ENCODE results near the gene RNPEPL1. TPM values are rescaled to one million over a fixed set of nuclear protein-coding genes. Genes with fewer than 3 reads are reported as not detected.

The RNPEPL1 gene
- total and polyA plus RNA-seq, 8 donors = 20.9 to 99.2 (median 27.8) TPM

DNA sequence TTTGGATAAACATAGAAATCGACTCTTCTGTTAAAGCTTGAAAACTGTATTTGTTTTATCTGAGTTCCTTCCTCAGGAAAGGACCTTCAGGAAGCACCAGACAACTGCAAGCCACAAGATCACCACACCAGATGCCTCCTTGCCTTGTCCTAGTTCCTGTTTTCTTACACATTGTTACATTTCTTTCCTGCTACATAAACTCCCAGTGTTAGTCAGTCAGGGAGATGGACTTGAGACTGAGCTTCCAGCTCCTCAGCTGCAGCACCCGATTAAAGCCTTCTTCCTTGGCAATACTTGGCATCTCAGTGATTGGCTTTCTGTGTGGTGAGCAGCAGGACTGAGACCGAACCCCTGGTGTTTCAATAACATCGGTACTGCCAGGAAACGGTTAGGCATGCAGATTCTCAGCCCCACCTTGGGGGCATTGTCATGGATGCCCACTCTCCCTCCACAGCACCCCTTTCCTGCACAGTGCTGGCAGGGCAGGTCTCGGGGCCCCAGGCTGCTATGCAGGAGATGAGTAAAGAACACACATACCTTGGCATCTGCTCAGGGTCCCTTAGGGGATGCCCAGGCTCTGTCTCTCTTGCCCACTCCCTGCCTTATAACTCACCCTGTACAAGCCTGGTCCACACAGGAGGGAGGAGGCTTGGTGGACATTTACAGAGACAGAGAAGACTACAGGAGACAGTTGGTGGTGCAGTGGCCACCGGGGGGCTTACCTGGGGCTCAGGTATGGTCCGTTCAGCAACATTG, 43.1 kb upstream of the RNPEPL1 start:
- H3K9me3 ChIP-seq = peaks cover 0 to 41% of the 10 kb centered on the region in 2 donors
- peaks cover 0 to 67% of the 10 kb centered on the region in 2 donors for H3K36me3 ChIP-seq
- intact Hi-C loops (cut with DNase I) = no loop called here
- DNase-seq (no peak), ATAC-seq (no peak)
- no peak overlapping the region for H3K27ac ChIP-seq
- H3K27me3 ChIP-seq = peaks cover 0 to 10% of the 10 kb centered on the region in 2 donors
- H3K4me3 ChIP-seq = no peak overlapping the region
- TF ChIP-seq, protein P1, sequence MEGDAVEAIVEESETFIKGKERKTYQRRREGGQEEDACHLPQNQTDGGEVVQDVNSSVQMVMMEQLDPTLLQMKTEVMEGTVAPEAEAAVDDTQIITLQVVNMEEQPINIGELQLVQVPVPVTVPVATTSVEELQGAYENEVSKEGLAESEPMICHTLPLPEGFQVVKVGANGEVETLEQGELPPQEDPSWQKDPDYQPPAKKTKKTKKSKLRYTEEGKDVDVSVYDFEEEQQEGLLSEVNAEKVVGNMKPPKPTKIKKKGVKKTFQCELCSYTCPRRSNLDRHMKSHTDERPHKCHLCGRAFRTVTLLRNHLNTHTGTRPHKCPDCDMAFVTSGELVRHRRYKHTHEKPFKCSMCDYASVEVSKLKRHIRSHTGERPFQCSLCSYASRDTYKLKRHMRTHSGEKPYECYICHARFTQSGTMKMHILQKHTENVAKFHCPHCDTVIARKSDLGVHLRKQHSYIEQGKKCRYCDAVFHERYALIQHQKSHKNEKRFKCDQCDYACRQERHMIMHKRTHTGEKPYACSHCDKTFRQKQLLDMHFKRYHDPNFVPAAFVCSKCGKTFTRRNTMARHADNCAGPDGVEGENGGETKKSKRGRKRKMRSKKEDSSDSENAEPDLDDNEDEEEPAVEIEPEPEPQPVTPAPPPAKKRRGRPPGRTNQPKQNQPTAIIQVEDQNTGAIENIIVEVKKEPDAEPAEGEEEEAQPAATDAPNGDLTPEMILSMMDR (IDR thresholded peaks at IDR 0.05) = no peak
- H3K4me1 ChIP-seq = peaks cover 0 to 3% of the 10 kb centered on the region in 2 donors

DNA sequence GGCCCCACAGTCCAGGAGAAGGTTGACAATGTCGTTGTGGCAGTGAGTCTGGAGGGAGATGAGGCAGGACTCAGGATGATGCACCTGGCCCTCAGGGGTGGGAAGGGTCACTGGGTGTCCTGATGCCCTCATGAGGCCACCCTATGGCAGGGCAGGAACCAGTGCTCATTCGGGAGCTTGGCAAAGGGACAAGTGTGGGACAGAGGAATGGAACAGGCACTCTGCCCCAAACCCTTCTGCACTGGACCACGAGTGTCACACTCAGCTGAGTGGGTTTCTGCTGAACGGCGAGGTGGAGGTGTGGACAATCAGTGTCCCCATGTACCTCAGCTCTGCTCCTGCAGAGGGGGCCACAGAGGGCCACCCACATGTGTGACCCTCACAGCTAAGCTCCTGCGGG, 42.5 kb upstream of the RNPEPL1 start:
- Histone ChIP-seq H3K36me3 (peaks cover 0 to 73% of the 10 kb centered on the region in 2 donors), H3K27ac (no peak overlapping the region), H3K27me3 (peaks cover 0 to 3% of the 10 kb centered on the region in 2 donors), H3K9me3 (peaks cover 0 to 45% of the 10 kb centered on the region in 2 donors), H3K4me3 (no peak overlapping the region), H3K4me1 (no peaks in the 10 kb centered on the region)
- intact Hi-C loops (cut with DNase I) = no loop called here
- TF ChIP-seq, protein P1 (IDR thresholded peaks at IDR 0.05) = no peak
- no peak for ATAC-seq
- no peak for DNase-seq

DNA sequence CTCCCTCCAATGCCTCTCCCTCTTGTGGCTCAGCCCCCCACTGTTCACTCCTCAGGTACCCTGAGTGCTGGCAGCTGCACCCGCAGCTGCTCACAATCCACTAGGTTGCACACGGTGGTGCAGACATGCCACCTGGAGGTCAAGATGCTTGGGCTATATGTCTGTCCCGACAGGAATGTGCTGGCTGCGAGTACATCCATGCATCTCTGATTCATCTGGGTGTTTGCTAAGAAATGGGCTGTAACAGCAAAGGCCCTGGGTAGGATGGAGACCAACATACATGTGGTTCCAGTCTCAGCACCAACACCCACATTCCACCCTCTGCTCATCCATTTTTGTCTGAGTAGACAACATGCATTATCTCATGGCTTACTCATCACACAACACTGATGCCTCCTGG, 41.8 kb upstream of the RNPEPL1 start:
- peaks cover 0 to 80% of the 10 kb centered on the region in 2 donors for H3K36me3 ChIP-seq
- H3K4me3 ChIP-seq = no peak overlapping the region
- peaks cover 0 to 52% of the 10 kb centered on the region in 2 donors for H3K9me3 ChIP-seq
- H3K27ac ChIP-seq = no peak overlapping the region
- ATAC-seq (no peak), DNase-seq (no peak)
- TF ChIP-seq, protein P1 (IDR thresholded peaks at IDR 0.05) = no peak
- H3K4me1 ChIP-seq = no peaks in the 10 kb centered on the region
- H3K27me3 ChIP-seq = no peaks in the 10 kb centered on the region
- intact Hi-C loops (cut with DNase I) = no loop called here

DNA sequence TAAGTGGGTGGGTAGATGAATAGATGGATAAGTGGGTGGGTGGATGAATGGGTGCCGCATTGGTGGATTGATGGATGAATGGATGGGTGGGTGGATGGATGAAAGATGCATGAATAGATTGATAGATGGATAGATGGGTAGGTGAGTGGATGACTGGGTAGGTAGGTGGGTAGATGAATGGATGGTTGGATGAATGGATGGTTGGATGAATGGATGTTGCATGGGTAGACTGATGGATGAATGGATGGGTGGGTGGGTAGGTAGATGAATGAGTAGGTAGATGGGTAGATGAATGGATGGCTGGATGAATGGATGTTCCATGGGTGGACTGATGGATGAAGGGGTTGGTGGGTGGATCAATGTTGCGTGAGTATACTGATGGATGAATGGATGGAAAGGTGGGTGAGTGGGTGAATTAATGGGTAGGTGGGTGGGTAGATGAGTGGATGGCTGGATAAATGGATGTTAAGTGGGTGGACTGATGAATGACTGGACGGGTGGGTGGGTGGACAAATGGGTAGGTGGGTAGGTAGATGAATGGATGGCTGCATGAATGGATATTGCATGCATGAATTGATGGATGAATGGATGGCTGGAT, 41.0 kb upstream of the RNPEPL1 start:
- peaks cover 0 to 80% of the 10 kb centered on the region in 2 donors for H3K36me3 ChIP-seq
- H3K9me3 ChIP-seq = peaks cover 0 to 56% of the 10 kb centered on the region in 2 donors
- no peak for ATAC-seq
- TF ChIP-seq, protein P1 (IDR thresholded peaks at IDR 0.05) = no peak
- no peak overlapping the region for H3K4me3 ChIP-seq
- H3K27me3 ChIP-seq = no peaks in the 10 kb centered on the region
- intact Hi-C loops (cut with DNase I) = no loop called here
- H3K4me1 ChIP-seq = no peaks in the 10 kb centered on the region
- no peak for DNase-seq
- H3K27ac ChIP-seq = no peak overlapping the region

DNA sequence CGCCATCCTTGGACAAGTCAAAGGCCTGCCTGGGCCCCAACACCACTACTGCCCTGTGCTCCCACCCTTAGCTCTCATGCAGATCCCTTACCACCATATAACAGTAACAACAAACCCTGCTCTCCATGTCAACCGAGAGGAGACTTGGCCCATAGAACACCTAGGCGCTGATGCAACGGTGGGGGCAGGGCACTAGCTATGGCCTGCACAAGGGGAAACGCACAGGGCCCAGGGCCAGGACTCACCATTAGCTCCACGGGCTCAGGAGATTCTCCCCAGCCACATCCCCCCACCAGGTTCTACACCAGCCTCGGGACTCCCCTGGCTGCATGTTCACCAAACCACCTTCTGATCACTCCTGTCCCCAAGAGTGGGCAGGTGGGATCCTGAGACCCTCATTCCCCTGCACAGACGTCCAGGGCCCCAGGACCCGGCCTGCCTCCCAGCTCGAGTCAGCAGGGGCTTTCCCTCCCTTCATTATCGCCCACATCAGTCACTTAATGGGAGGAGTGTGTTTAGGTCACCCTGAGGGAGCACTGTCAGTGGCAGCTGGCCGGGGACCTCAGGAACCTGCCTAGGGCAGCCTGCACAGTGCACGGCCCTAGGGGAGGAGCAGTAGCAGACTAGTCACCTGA, 39.8 kb upstream of the RNPEPL1 start:
- TF ChIP-seq, protein P1 (IDR thresholded peaks at IDR 0.05) = no peak
- H3K27ac ChIP-seq = no peak overlapping the region
- no peaks in the 10 kb centered on the region for H3K4me1 ChIP-seq
- peaks cover 0 to 56% of the 10 kb centered on the region in 2 donors for H3K9me3 ChIP-seq
- DNase-seq (no peak), ATAC-seq (no peak)
- H3K36me3 ChIP-seq = peaks cover 0 to 75% of the 10 kb centered on the region in 2 donors
- H3K4me3 ChIP-seq = no peak overlapping the region
- intact Hi-C loops (cut with DNase I) = no loop called here
- no peaks in the 10 kb centered on the region for H3K27me3 ChIP-seq
